ENCODE results near the gene MTHFD1L.

Gene MTHFD1L

DNA sequence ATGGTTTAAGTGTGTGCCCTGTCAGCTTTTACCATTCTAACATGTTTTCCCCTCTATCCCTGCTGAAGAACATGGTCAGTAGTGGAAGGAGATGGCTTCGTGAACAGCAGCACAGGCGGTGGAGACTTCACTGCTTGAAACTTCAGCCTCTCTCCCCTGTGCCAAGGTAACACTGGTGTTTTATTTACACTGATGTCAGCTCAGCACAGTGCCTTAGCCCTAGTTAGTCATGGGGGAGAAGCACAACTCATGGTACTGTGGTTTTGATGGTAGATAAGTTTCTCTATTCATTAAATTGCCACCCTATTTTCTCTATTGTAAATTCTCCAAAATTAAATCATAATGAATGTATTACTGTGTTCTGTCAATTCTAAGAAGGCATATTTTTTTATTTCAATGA, 56.6 kb downstream of the MTHFD1L start:
- TF ChIP-seq CTCF (IDR thresholded peaks at IDR 0.05; ENCODE audit: borderline replicate concordance, extremely low read depth, low read length, poor library complexity, severe bottlenecking) (no peak), EZH2 (IDR thresholded peaks at IDR 0.05; ENCODE audit: borderline replicate concordance, low read depth, low read length, severe bottlenecking) (no peak)
- H4K20me1 ChIP-seq (ENCODE audit: insufficient read depth, low read length), result no peaks in the 10 kb centered on the region; the same call in 1 of the 2 replicates
- H3K79me2 ChIP-seq (ENCODE audit: insufficient read depth, low read length), result no peaks in the 10 kb centered on the region
- H3K9me3 ChIP-seq (ENCODE audit: insufficient read depth, low read length, severe bottlenecking), result no peaks in the 10 kb centered on the region
- no peak for ATAC-seq (ENCODE audit: insufficient read depth, low read depth)
- no peak overlapping the region for H3K4me3 ChIP-seq (ENCODE audit: low read depth in 1 of 2, low read length in 2 of 2)
- H2AFZ ChIP-seq (ENCODE audit: low read depth, low read length), result no peak overlapping the region
- H3K4me1 ChIP-seq (ENCODE audit: insufficient read depth, low read length), result no peaks in the 10 kb centered on the region
- H3K27me3 ChIP-seq (ENCODE audit: insufficient read depth, low read length, poor library complexity), result no peaks in the 10 kb centered on the region
- H3K36me3 ChIP-seq (ENCODE audit: insufficient read depth, low read length), result peaks cover 82% of the 10 kb centered on the region
- no peak for DNase-seq
- H3K4me2 ChIP-seq (ENCODE audit: insufficient read depth, low read length), result no peak overlapping the region
- no peak overlapping the region for H3K27ac ChIP-seq (ENCODE audit: low read length)
- no peak overlapping the region for H3K9ac ChIP-seq (ENCODE audit: low read depth, low read length)

DNA sequence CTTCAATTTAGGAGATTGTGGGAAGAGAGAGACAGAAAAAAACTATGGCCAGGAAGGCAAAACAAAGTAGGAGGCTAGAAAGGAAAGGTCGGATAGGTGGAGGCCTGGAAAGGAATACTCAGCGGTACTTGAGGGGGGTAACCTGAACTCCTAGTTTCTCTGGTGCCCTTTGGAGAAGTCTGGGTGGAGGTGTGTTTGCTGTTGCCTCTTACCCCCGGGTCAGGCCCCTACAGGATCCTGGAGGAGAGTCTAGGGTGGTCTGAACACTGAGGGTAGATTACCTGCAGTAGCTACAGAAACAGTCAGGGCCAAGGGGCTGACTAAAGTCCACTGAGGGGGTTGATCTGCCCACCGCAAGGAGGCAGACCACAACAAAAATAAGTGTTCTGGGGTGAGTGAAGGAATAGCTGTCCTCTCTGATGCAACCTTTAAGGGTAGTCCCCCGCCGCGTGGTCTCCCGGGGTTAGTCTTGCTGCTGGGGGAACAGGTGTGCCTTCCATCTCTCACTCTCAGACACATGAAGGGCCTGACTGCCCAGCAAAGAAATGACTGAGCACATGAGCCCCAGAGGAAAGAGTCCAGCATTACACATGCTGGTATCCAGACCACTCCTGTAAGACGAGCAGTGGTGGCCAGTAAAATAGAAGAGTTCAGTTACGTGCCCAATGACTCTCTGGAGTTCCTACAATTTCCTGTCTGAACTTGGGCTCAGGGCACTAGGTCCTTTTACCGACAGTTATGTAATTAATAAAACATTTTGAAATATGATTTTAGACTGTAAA, 59.5 kb downstream of the MTHFD1L start:
- no peaks in the 10 kb centered on the region for H3K4me1 ChIP-seq (ENCODE audit: insufficient read depth, low read length)
- H3K27ac ChIP-seq (ENCODE audit: low read length), result no peak overlapping the region
- H3K4me2 ChIP-seq (ENCODE audit: insufficient read depth, low read length), result no peak overlapping the region
- no peaks in the 10 kb centered on the region for H3K9me3 ChIP-seq (ENCODE audit: insufficient read depth, low read length, severe bottlenecking)
- peaks cover 79% of the 10 kb centered on the region for H3K36me3 ChIP-seq (ENCODE audit: insufficient read depth, low read length)
- H4K20me1 ChIP-seq (ENCODE audit: insufficient read depth, low read length), result no peaks in the 10 kb centered on the region; the same call in 1 of the 2 replicates
- no peaks in the 10 kb centered on the region for H3K79me2 ChIP-seq (ENCODE audit: insufficient read depth, low read length)
- no peak overlapping the region for H3K9ac ChIP-seq (ENCODE audit: low read depth, low read length)
- TF ChIP-seq CTCF (IDR thresholded peaks at IDR 0.05; ENCODE audit: borderline replicate concordance, extremely low read depth, low read length, poor library complexity, severe bottlenecking) (no peak), EZH2 (IDR thresholded peaks at IDR 0.05; ENCODE audit: borderline replicate concordance, low read depth, low read length, severe bottlenecking) (no peak)
- ATAC-seq (ENCODE audit: insufficient read depth, low read depth) (no peak), DNase-seq (no peak)
- H2AFZ ChIP-seq (ENCODE audit: low read depth, low read length), result no peak overlapping the region
- H3K4me3 ChIP-seq (ENCODE audit: low read depth in 1 of 2, low read length in 2 of 2), result no peak overlapping the region
- H3K27me3 ChIP-seq (ENCODE audit: insufficient read depth, low read length, poor library complexity), result no peaks in the 10 kb centered on the region

- Histone ChIP-seq H4K20me1 (ENCODE audit: insufficient read depth, low read length) (no peaks in the 10 kb centered on the region; the same call in 1 of the 2 replicates), H3K4me2 (ENCODE audit: insufficient read depth, low read length) (no peak overlapping the region)
- TF ChIP-seq CTCF (IDR thresholded peaks at IDR 0.05; ENCODE audit: borderline replicate concordance, extremely low read depth, low read length, poor library complexity, severe bottlenecking), result no peak
- TF ChIP-seq EZH2 (IDR thresholded peaks at IDR 0.05; ENCODE audit: borderline replicate concordance, low read depth, low read length, severe bottlenecking), result no peak
These were observed 60.1 kb downstream of the MTHFD1L start for GRCh38 chr6:150925590-150925928.

More at GRCh38 chr6:150925590-150925928, 60.1 kb downstream of the MTHFD1L start:
- Histone ChIP-seq H3K9me3 (ENCODE audit: insufficient read depth, low read length, severe bottlenecking) (no peaks in the 10 kb centered on the region), H3K36me3 (ENCODE audit: insufficient read depth, low read length) (peaks cover 76% of the 10 kb centered on the region), H3K4me1 (ENCODE audit: insufficient read depth, low read length) (no peaks in the 10 kb centered on the region), H3K4me3 (ENCODE audit: low read depth in 1 of 2, low read length in 2 of 2) (no peak overlapping the region), H2AFZ (ENCODE audit: low read depth, low read length) (no peak overlapping the region), H3K9ac (ENCODE audit: low read depth, low read length) (no peak overlapping the region), H3K79me2 (ENCODE audit: insufficient read depth, low read length) (no peaks in the 10 kb centered on the region), H3K27me3 (ENCODE audit: insufficient read depth, low read length, poor library complexity) (no peaks in the 10 kb centered on the region), H3K27ac (ENCODE audit: low read length) (no peak overlapping the region)
- ATAC-seq (ENCODE audit: insufficient read depth, low read depth) (no peak), DNase-seq (no peak)

All from DND-41 (cell line).